Spleen (tissue), 7 donors: ENCODE measurements around the gene CIT.

ENCODE experiments used
- POLR2A ChIP-seq, 3 donors: fragments of 450-650 bp; IDR thresholded peaks; one replicate each; pipeline ENCODE4 v1.5.1; 2017; ENCODE audit warnings: antibody characterized with exemption in 3 of 3, mild to moderate bottlenecking in 1 of 3
- TF ChIP-seq, protein P1 (sequence below), 11 experiments: fragments of 200-600 bp in 7 of 11; fragments of 450-650 bp in 4 of 11; sonication (generic) in 4 of 11; IDR thresholded peaks in 8 of 11; conservative IDR thresholded peaks in 3 of 11; 1 replicate in 7 of 11; 2 replicates in 4 of 11; pipeline versions ENCODE4 v1.4.0 to v1.8.0; 2016 to 2021; ENCODE audit warnings: antibody characterized with exemption in 11 of 11, inconsistent platforms in 4 of 11, mild to moderate bottlenecking in 1 of 11
- donor health status: DM: no; HTN: no; CAD: no; lungs with moderate emphysema.
- donor health status: DM: no; HTN: no; CAD: no.
- donor health status: DM: no; HTN: no; CAD: no.

GRCh38 chr12:119725523-119725922 lies 151.6 kb downstream of the CIT start:
- TF ChIP-seq, protein P1, sequence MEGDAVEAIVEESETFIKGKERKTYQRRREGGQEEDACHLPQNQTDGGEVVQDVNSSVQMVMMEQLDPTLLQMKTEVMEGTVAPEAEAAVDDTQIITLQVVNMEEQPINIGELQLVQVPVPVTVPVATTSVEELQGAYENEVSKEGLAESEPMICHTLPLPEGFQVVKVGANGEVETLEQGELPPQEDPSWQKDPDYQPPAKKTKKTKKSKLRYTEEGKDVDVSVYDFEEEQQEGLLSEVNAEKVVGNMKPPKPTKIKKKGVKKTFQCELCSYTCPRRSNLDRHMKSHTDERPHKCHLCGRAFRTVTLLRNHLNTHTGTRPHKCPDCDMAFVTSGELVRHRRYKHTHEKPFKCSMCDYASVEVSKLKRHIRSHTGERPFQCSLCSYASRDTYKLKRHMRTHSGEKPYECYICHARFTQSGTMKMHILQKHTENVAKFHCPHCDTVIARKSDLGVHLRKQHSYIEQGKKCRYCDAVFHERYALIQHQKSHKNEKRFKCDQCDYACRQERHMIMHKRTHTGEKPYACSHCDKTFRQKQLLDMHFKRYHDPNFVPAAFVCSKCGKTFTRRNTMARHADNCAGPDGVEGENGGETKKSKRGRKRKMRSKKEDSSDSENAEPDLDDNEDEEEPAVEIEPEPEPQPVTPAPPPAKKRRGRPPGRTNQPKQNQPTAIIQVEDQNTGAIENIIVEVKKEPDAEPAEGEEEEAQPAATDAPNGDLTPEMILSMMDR (IDR thresholded peaks at IDR 0.05 in 8 of 11, conservative IDR thresholded peaks at IDR 0.05 in 3 of 11): no peak
- no peak for TF ChIP-seq POLR2A (IDR thresholded peaks at IDR 0.05)
